OCI-LY3 (cell line): ENCODE results near the gene ARHGAP30.

Experiments used
- H2AFZ ChIP-seq: fragments of 200-600, 300-600 bp; shearing (Covaris generic); 2 replicates; pipeline ENCODE4 v1.6.0; 2014; ENCODE audit warnings: antibody characterized with exemption, low read depth, low read length
- H3K27ac ChIP-seq: fragments of 200-600, 300-600 bp; sonication (generic); 2 replicates; pipeline ENCODE4 v1.5.1; 2014; ENCODE audit warnings: mild to moderate bottlenecking, low read length, moderate library complexity, mixed read lengths
- H3K27me3 ChIP-seq: fragments of 200-600, 300-600 bp; sonication (generic); 2 replicates; pipeline ENCODE4 v1.6.1; 2014; ENCODE audit warnings: low read depth, low read length, mixed read lengths
- H3K36me3 ChIP-seq: fragments of 200-600, 300-600 bp; sonication (generic); replicated peaks from 2 replicates; pipeline ENCODE3; 2014; ENCODE audit warnings: low read depth, low read length, mixed read lengths
- H3K4me1 ChIP-seq: fragments of 300-600, 200-600 bp; sonication (generic); 2 replicates; pipeline ENCODE4 v1.6.1; 2014; ENCODE audit warnings: low read length, mixed read lengths
- H3K4me2 ChIP-seq: fragments of 200-600, 300-600 bp; sonication (generic); 2 replicates; pipeline ENCODE4 v1.6.1; 2014; ENCODE audit warnings: low read length, mixed read lengths
- H3K4me3 ChIP-seq: fragments of 300-600, 200-600 bp; sonication (generic); 2 replicates; pipeline ENCODE4 v1.5.1; 2014; ENCODE audit warnings: antibody characterized with exemption, mild to moderate bottlenecking, low read length, moderate library complexity
- H3K79me2 ChIP-seq: fragments of 300-600, 200-600 bp; shearing (Covaris generic); 2 replicates; pipeline ENCODE4 v1.6.1; 2014; ENCODE audit warnings: mild to moderate bottlenecking, low read length, mixed read lengths
- H3K9ac ChIP-seq: fragments of 300-600, 200-600 bp; shearing (Covaris generic); 2 replicates; pipeline ENCODE4 v1.6.0; 2014; ENCODE audit warnings: mild to moderate bottlenecking, low read length, moderate library complexity
- H3K9me3 ChIP-seq: fragments of 200-600, 300-600 bp; shearing (Covaris generic); 2 replicates; pipeline ENCODE4 v1.6.1; 2014; ENCODE audit warnings: low read length, mixed read lengths; ENCODE audit not compliant: insufficient read depth
- H4K20me1 ChIP-seq: fragments of 200-600, 300-600 bp; sonication (generic); 2 replicates; pipeline ENCODE4 v1.6.1; 2016; ENCODE audit warnings: low read length, mixed read lengths; ENCODE audit not compliant: insufficient read depth
- EZH2phosphoT487 ChIP-seq: fragments of 200-600 bp; shearing (Covaris generic); IDR thresholded peaks from 2 replicates; pipeline ENCODE4 v1.6.1; 2018; ENCODE audit warnings: antibody characterized with exemption, mixed run types, low read depth
- TF ChIP-seq, protein P1 (sequence below): fragments of 200-600, 300-600 bp; sonication (generic); IDR thresholded peaks from 2 replicates; pipeline ENCODE4 v1.5.1; 2014; ENCODE audit warnings: antibody characterized with exemption, low read length, low read depth

ARHGAP30 gene

DNA sequence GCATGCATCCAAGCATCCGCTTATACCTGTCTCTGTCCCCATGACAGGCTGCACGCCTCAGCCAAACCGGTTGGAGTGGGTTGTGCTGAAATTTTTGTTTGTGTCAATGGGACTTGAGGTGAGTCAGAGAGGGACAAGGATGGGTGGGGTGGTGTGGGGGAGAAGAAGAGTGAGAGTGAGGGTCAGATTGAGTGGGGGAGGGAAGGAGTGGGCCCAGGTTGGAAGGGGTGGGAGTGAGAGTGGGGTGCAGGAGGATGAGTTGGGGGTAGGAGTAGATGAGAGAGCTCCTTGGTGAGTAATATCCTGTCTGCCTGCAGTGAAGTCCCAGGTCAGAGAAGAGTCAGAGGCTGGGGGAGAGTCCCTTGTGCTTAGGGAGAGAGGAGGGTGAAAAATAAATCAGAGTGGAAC lies 22.9 kb upstream of the ARHGAP30 start:
- TF ChIP-seq, protein P1, sequence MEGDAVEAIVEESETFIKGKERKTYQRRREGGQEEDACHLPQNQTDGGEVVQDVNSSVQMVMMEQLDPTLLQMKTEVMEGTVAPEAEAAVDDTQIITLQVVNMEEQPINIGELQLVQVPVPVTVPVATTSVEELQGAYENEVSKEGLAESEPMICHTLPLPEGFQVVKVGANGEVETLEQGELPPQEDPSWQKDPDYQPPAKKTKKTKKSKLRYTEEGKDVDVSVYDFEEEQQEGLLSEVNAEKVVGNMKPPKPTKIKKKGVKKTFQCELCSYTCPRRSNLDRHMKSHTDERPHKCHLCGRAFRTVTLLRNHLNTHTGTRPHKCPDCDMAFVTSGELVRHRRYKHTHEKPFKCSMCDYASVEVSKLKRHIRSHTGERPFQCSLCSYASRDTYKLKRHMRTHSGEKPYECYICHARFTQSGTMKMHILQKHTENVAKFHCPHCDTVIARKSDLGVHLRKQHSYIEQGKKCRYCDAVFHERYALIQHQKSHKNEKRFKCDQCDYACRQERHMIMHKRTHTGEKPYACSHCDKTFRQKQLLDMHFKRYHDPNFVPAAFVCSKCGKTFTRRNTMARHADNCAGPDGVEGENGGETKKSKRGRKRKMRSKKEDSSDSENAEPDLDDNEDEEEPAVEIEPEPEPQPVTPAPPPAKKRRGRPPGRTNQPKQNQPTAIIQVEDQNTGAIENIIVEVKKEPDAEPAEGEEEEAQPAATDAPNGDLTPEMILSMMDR: no peak
- no peak for TF ChIP-seq EZH2phosphoT487
- H3K4me2 ChIP-seq: peak overlapping the region; percentile 21
- peaks cover 48% of the 10 kb centered on the region for H3K4me1 ChIP-seq
- no peaks in the 10 kb centered on the region for H3K36me3 ChIP-seq
- no peaks in the 10 kb centered on the region for H3K79me2 ChIP-seq
- no peak overlapping the region for H3K27ac ChIP-seq
- H3K4me3 ChIP-seq: no peak overlapping the region
- H4K20me1 ChIP-seq: no peaks in the 10 kb centered on the region
- no peaks in the 10 kb centered on the region for H3K27me3 ChIP-seq
- no peaks in the 10 kb centered on the region for H3K9me3 ChIP-seq
- no peak overlapping the region for H2AFZ ChIP-seq
- H3K9ac ChIP-seq: no peak overlapping the region

GRCh38 chr1:161091796-161092507 lies 22.3 kb upstream of the ARHGAP30 start:
- Histone ChIP-seq H3K4me2 (no peak overlapping the region), H2AFZ (no peak overlapping the region), H3K79me2 (no peaks in the 10 kb centered on the region), H3K36me3 (no peaks in the 10 kb centered on the region), H3K4me1 (peaks cover 42% of the 10 kb centered on the region), H4K20me1 (no peaks in the 10 kb centered on the region), H3K27me3 (no peaks in the 10 kb centered on the region), H3K4me3 (no peak overlapping the region), H3K9me3 (no peaks in the 10 kb centered on the region), H3K27ac (no peak overlapping the region), H3K9ac (no peak overlapping the region)
- no peak for TF ChIP-seq EZH2phosphoT487
- TF ChIP-seq, protein P1: no peak

DNA sequence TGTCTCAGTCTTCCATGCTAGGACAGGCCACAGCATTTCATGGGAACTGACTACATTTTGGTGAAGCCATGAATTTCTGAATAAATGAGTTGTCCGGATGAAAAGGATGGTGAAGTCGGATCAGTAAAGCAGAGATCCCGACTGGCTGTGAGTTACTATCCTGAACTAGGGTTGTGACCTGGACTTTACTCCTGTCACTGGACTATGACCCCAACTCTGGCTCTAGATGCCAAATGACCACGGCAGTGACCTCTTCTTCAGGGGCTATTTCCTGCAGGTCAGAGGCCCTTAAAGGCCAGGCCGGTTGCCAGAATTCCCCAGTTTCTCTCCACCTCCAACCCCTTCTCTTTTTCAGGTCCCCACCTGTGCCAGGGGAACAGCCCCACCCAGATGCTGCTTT lies 21.4 kb upstream of the ARHGAP30 start:
- Histone ChIP-seq H2AFZ (no peak overlapping the region), H3K4me3 (no peak overlapping the region), H3K27me3 (no peaks in the 10 kb centered on the region), H4K20me1 (no peaks in the 10 kb centered on the region), H3K79me2 (no peaks in the 10 kb centered on the region), H3K27ac (no peak overlapping the region), H3K36me3 (no peaks in the 10 kb centered on the region), H3K9ac (no peak overlapping the region), H3K4me2 (no peak overlapping the region), H3K9me3 (no peaks in the 10 kb centered on the region), H3K4me1 (peaks cover 34% of the 10 kb centered on the region)
- no peak for TF ChIP-seq EZH2phosphoT487
- TF ChIP-seq, protein P1: no peak

DNA sequence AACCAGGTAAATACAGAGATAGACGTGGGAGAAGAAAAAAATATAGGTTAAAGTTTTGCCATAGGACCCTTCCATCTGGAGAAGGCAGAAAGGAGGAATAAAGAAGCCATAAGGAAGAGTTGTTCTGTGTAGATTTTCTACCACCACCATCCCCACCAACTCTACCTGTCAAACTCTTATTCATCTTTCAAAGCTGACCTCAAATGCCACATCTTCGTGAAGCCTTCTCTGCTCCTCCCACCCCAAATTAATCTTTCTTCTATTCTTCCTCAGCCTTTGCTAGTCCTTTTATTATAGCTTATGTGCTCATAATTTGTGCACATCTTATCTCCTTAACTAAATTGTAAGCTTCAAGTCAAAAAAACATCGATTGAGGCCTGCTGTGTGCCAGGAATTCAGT lies 20.9 kb upstream of the ARHGAP30 start:
- H3K36me3 ChIP-seq: no peaks in the 10 kb centered on the region
- H3K9ac ChIP-seq: no peak overlapping the region
- H2AFZ ChIP-seq: no peak overlapping the region
- no peak overlapping the region for H3K27ac ChIP-seq
- peaks cover 29% of the 10 kb centered on the region for H3K4me1 ChIP-seq
- H3K79me2 ChIP-seq: no peaks in the 10 kb centered on the region
- H3K27me3 ChIP-seq: no peaks in the 10 kb centered on the region
- H4K20me1 ChIP-seq: no peaks in the 10 kb centered on the region
- TF ChIP-seq, protein P1: no peak
- no peak for TF ChIP-seq EZH2phosphoT487
- no peaks in the 10 kb centered on the region for H3K9me3 ChIP-seq
- H3K4me2 ChIP-seq: no peak overlapping the region
- H3K4me3 ChIP-seq: no peak overlapping the region
